GM18498 (cell line): ENCODE data around the gene PAX4.

Experiments
- ATAC-seq: cut with Tn5 transposase; IDR thresholded peaks from one replicate; pipeline ENCODE4 v1.9.1; 2021; ENCODE audit warnings: mild to moderate bottlenecking, moderate library complexity; ENCODE audit not compliant: unreplicated experiment

The PAX4 gene

DNA sequence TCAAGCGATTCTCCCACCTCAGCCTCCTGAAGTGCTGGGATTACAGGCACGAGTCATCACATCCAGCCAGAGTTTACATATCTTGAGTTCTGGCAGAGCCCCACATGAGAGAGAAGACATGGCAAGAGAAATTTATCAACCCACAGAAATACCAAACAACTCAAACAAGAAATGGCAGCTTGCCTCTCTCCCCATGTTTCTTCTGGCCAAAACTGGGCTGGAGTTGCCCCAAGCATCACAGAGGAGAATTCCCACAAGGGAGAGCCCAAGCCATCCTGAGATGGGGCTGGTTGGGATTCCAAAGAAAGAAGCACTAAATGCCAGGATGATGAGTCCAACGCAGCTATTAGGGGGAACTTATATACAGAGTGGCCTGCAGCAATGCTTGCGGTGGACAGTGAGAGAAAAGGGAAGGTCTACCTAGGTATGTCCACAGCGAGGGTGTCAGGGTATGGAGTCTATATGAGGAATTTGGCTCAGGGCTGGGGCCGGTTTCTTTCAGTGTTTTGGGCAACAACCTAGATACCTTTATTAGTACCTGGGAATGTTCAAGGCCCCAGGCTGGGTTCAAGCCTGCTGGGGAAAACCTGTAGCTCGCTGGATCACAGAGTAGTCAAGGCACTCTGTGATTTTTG is 14.5 kb upstream of the PAX4 start:
- no peak for ATAC-seq

DNA sequence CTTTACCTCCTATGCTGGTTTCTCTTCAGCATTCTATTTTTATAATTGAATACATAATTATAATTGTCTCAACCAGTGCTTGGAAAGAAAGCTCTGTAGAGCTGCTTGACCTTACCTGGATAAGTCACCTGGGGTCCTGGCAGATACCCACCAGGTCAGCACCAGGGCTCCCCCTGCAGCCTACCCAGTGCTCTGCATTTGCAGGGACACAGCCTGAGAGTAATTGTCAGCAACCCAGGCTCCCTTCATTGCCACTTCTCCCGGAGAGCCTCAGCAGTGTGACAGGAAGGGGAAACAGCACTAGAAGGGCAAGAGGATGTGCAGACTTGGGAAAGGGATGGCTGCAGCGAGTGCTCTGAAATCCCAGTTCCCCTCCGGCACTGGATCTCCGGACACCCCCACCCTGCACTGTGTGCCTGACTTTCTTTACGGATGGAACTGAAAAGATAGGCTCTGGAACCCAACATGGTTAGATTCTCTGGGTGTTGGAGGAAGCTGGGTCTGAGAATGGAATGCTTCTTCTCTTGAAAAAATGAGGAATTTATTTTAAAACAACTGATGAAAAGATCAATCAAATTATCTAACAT is 11.4 kb upstream of the PAX4 start:
- ATAC-seq, result peak; percentile 64

DNA sequence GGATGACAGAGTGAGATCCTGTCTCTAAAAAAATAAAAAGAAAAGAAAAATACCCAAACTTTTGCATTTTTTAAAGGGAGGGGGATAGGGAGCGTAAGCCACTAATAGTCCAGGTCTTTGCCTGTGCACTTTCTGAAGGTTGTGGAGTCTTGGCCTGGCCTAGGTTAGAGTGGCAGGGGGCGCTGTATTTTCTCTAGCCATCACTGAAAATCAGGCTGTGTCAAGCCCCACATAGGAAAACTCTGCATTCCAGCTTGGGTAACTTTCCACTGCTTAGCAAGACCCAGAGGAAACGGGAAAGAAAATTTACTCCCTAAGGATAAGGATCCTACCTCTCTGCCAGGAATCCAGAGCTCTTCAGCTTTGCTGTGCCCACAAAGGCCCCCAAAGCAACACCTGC is 10.5 kb upstream of the PAX4 start:
- no peak for ATAC-seq

- no peak for ATAC-seq
Observed at GRCh38 chr7:127625331-127625730, 7.4 kb upstream of the PAX4 start.

- no peak for ATAC-seq
Observed at GRCh38 chr7:127620406-127621233, 2.7 kb upstream of the PAX4 start.

- no peak for ATAC-seq
Observed at GRCh38 chr7:127619681-127620405, 1.9 kb upstream of the PAX4 start.

DNA sequence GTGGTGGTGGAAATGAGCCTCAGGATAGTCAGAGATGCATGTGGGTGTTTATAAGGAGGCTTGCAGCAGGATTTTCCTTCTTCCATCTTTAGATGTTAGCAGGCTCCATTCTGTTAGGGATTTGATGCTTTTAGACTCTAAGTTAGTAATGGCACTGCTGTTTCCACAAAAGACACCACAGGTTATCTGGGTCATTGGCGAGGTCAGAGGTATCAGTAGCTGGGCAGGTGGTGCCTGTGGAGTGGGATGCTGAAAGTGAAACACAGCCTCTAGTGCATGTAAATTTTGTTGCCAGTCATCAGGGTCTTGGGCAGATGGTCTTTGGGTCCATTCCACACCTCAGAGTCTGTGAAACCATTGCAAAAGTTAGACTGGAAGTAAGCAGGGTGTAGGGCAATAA is 833 bp upstream of the PAX4 start:
- ATAC-seq, result no peak

GRCh38 chr7:127616724-127617123 is 1.2 kb downstream of the PAX4 start:
- ATAC-seq, result no peak

GRCh38 chr7:127612263-127612662 is 5.7 kb downstream of the PAX4 start:
- ATAC-seq, result no peak

- ATAC-seq, result no peak
Observed at GRCh38 chr7:127609297-127609696, 8.6 kb downstream of the PAX4 start.

GRCh38 chr7:127608446-127608845 is 9.5 kb downstream of the PAX4 start:
- no peak for ATAC-seq

- ATAC-seq, result no peak
Observed at GRCh38 chr7:127600885-127601284, 17.1 kb downstream of the PAX4 start.

GRCh38 chr7:127598318-127598717 is 19.6 kb downstream of the PAX4 start:
- no peak for ATAC-seq

DNA sequence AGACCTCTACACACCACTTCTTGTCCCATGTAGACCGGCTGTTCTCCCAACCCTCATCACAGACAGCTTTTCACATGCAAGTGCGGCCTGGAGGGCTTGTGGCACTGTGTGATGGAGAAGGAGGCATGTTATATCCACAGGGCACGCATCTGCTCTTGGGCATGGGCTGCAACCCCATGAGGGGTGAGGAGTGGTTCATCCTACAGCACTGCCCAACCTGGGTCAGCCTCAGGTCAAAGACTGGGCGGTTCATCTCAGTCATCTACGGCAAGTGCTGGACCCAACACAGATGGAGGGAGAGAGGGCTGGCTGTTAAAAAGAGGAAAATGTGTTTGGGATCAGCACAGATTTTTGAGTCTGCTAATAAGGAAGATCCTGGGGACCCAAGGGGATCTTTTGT is 22.2 kb downstream of the PAX4 start:
- no peak for ATAC-seq

GRCh38 chr7:127594490-127594889 is 23.5 kb downstream of the PAX4 start:
- no peak for ATAC-seq

DNA sequence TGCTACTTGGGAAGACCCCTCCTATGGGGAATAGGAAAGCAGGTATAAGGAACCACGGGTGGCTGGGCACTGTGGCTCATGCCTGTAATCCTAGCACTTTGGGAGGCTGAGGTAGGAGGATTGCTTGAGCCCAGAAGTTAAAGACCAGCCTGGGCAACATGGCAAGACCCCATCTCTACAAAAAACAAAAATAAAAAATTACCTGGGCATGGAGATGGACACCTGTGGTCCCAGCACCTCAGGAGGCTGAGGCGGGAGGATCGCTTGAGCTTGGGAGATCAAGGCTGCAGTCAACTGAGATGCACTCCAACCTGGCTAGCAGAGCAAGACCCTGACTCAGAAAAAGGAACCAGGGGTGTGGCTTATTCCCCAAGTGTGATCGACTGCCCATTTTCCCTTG is 25.4 kb downstream of the PAX4 start:
- no peak for ATAC-seq

DNA sequence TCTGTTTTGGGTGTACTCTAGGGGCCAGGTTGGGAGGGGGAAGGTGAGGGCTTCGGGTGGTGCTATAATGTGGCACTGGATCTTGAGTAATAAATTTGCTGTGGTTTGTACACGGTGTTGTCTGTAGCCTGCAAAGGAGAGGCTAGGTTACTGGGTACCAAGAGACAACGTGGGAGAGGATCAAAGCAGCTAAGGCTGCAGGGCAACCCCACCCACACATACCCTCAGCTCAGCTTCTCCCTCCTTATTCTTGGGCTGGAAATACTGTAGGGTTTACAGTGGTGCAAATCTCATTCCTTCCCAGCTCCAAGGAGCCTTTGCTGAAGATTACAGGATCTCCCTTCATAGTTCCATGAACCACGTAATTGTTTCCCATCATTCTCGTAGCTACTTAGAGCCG is 26.4 kb downstream of the PAX4 start:
- ATAC-seq, result no peak

DNA sequence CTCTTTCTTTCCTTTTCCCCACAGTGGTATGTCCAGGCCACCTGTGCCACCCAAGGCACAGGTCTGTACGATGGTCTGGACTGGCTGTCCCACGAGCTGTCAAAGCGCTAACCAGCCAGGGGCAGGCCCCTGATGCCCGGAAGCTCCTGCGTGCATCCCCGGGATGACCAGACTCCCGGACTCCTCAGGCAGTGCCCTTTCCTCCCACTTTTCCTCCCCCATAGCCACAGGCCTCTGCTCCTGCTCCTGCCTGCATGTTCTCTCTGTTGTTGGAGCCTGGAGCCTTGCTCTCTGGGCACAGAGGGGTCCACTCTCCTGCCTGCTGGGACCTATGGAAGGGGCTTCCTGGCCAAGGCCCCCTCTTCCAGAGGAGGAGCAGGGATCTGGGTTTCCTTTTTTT is 26.8 kb downstream of the PAX4 start:
- no peak for ATAC-seq

- ATAC-seq, result no peak
Observed at GRCh38 chr7:127589896-127590295, 28.0 kb downstream of the PAX4 start.

DNA sequence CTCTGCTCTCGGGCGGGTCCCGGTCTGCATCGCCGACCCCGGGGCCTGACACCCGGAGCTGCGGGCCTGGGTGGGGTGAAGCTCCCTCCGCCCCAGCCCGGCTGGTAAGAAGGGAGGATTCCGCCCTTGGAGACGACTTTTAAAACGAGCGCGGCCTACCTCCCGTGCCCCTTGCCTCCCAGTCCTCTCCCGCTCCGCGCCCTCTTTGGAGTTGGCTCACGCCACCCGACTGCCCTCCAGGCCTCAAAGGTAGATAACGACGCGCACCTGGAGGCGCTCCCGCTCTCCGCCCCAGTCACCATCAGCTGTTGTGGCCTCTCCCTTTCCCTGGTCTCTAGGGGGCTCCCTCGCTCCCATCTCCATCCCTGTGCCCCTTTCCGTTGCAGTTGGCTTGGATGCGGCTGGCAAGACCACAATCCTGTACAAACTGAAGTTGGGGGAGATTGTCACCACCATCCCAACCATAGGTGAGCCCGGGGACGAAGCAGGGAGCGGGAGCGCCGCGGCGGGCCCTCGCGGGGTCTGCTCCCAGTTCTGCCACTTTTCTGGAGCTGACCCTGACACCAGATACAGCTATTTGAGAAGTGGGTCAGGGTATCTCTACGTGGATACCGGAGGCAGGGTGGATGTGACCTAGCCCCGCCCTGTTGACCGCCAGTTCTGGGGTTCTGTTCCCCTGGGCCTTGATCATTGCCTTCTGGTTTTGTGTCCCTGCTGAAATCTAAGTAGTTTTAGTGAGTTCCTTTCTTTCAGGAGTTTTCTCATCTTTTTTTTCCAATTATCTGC is 29.1 kb downstream of the PAX4 start:
- peak; percentile 21 for ATAC-seq
